ENCODE data around the gene GNA14. TPM values are rescaled to one million over a fixed set of nuclear protein-coding genes. Genes with fewer than 3 reads are reported as not detected.
"Not testable (repeated sequence)": the region's sequence is repeated elsewhere in the genome, so short reads cannot be mapped to it uniquely, and the experiment has no call there.

GNA14 gene
- total RNA-seq, 6 experiments from 2014 or later = 2.3 to 4.2 (median 3.8) TPM

DNA sequence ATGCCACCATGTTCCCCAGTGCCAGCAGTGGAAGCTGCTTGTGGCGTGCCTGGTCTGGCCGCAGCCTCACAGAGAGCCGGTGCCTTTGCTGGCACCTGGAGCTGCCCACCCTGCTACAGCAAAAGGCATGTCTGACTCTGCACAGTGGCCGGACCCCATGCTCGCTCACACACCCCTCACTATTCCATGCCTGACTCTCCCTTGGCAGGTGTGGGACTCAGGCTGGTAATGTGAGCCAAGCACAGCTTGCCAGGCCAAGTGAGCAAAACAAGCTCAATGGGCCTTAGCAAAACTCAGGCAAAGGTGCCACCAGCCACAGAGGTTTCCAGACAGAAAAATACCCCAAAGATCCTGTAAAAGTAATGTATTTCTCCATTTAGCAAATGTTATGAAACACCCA lies 15.5 kb downstream of the GNA14 start:
- Histone ChIP-seq H3K27me3 (no peaks in the 10 kb centered on the region), H3K9me3 (no peaks in the 10 kb centered on the region), H3K27ac (no peak overlapping the region), H3K4me3 (no peak overlapping the region), H3K36me3 (no peaks in the 10 kb centered on the region), H3K4me1 (no peaks in the 10 kb centered on the region)
- DNase-seq = no peak
- intact Hi-C loops (cut with DNase I) = no loop called here
- WGBS (ENCODE audit: insufficient coverage, low coverage, low lambda C conversion rate, missing lambda C conversion rate) = 93% methylated on average over 3 of the region's 5 CpGs
- no peak for TF ChIP-seq CTCF (IDR thresholded peaks at IDR 0.05)
- no peak for TF ChIP-seq POLR2A (IDR thresholded peaks at IDR 0.05)
- no peak for ATAC-seq

GRCh38 chr9:77628864-77629263 lies 19.3 kb downstream of the GNA14 start:
- H3K36me3 ChIP-seq; H3K27ac ChIP-seq; H3K4me3 ChIP-seq; intact Hi-C loops (cut with DNase I); DNase-seq; ATAC-seq; H3K4me1 ChIP-seq; H3K27me3 ChIP-seq; H3K9me3 ChIP-seq: not testable (repeated sequence)
- WGBS (ENCODE audit: insufficient coverage, low coverage, low lambda C conversion rate, missing lambda C conversion rate) = 66% methylated on average over 3 of the region's 4 CpGs

GRCh38 chr9:77616191-77616590 lies 31.9 kb downstream of the GNA14 start:
- WGBS (ENCODE audit: insufficient coverage, low coverage, low lambda C conversion rate, missing lambda C conversion rate) = 43% methylated on average over 4 of the region's 4 CpGs
- Histone ChIP-seq H3K36me3 (no peaks in the 10 kb centered on the region), H3K9me3 (no peaks in the 10 kb centered on the region), H3K27me3 (no peaks in the 10 kb centered on the region), H3K27ac (no peak overlapping the region), H3K4me1 (peaks cover 0 to 2% (median 0%) of the 10 kb centered on the region in 4 donors), H3K4me3 (no peak overlapping the region)
- no peak for ATAC-seq
- no peak for DNase-seq
- TF ChIP-seq POLR2A (IDR thresholded peaks at IDR 0.05) = no peak
- no peak for TF ChIP-seq CTCF (IDR thresholded peaks at IDR 0.05)
- intact Hi-C loops (cut with DNase I) = no loop called here

- no peak for TF ChIP-seq CTCF (IDR thresholded peaks at IDR 0.05)
- TF ChIP-seq POLR2A (IDR thresholded peaks at IDR 0.05) = no peak
- Histone ChIP-seq H3K27ac (no peak overlapping the region), H3K4me3 (no peak overlapping the region), H3K9me3 (no peaks in the 10 kb centered on the region), H3K27me3 (no peaks in the 10 kb centered on the region), H3K4me1 (peaks cover 0 to 2% (median 0%) of the 10 kb centered on the region in 4 donors), H3K36me3 (no peaks in the 10 kb centered on the region)
- ATAC-seq (no peak), DNase-seq (no peak)
- WGBS (ENCODE audit: insufficient coverage, low coverage, low lambda C conversion rate, missing lambda C conversion rate) = 68% methylated on average over 3 of the region's 3 CpGs
- intact Hi-C loops (cut with DNase I) = no loop called here
Measured at GRCh38 chr9:77614645-77615044, 33.5 kb downstream of the GNA14 start.

GRCh38 chr9:77606526-77606925 lies 41.6 kb downstream of the GNA14 start:
- no peaks in the 10 kb centered on the region for H3K4me1 ChIP-seq
- no peak for ATAC-seq
- no peak for DNase-seq
- TF ChIP-seq POLR2A (IDR thresholded peaks at IDR 0.05) (no peak), CTCF (IDR thresholded peaks at IDR 0.05) (no peak)
- intact Hi-C loops (cut with DNase I) = no loop called here
- no peak overlapping the region for H3K27ac ChIP-seq
- no peaks in the 10 kb centered on the region for H3K36me3 ChIP-seq
- no peaks in the 10 kb centered on the region for H3K9me3 ChIP-seq
- no peak overlapping the region for H3K4me3 ChIP-seq
- WGBS (ENCODE audit: insufficient coverage, low coverage, low lambda C conversion rate, missing lambda C conversion rate) = 39% methylated on average over 2 of the region's 2 CpGs
- no peaks in the 10 kb centered on the region for H3K27me3 ChIP-seq

All from right lobe of liver (tissue), 6 donors.